ENCODE measurements around the gene TTLL11.

- no peak for TF ChIP-seq CTCF (IDR thresholded peaks at IDR 0.05)
- TF ChIP-seq EZH2 (IDR thresholded peaks at IDR 0.05) = no peak
- TF ChIP-seq EZH2phosphoT487 (IDR thresholded peaks at IDR 0.05) = no peak
Measured at GRCh38 chr9:122119721-122120120, 26.6 kb upstream of the TTLL11 start.

Data from neural progenitor cell (in vitro differentiated cells).